Suprapubic skin (tissue), 4 donors: ENCODE data around the gene FCGBP. TPM values are rescaled to one million over a fixed set of nuclear protein-coding genes. Genes with fewer than 3 reads are reported as not detected.
"Not testable (repeated sequence)": the region's sequence is repeated elsewhere in the genome, so short reads cannot be mapped to it uniquely, and the experiment has no call there.

Experiments
- DNase-seq, 2 donors: peaks; one replicate each; pipeline ENCODE4 v3.0.0-alpha.2; 2019; ENCODE audit warnings: low spot score in 2 of 2
- H3K27ac ChIP-seq: fragments of 200-600 bp; sonication (generic); one replicate; pipeline ENCODE4 v1.5.1; 2019
- H3K27me3 ChIP-seq: fragments of 200-600 bp; sonication (generic); one replicate; pipeline ENCODE4 v1.5.1; 2019
- H3K36me3 ChIP-seq: fragments of 200-600 bp; sonication (generic); one replicate; pipeline ENCODE4 v1.5.1; 2019
- H3K4me1 ChIP-seq: fragments of 200-600 bp; sonication (generic); one replicate; pipeline ENCODE4 v1.5.1; 2019
- H3K4me3 ChIP-seq: fragments of 200-600 bp; sonication (generic); one replicate; pipeline ENCODE4 v1.5.1; 2019; ENCODE audit warnings: mild to moderate bottlenecking
- H3K9me3 ChIP-seq: fragments of 200-600 bp; sonication (generic); one replicate; pipeline ENCODE4 v1.5.1; 2019
- CTCF ChIP-seq, 2 donors: fragments of 200-600 bp in 1 of 2; fragments of 450-650 bp in 1 of 2; sonication (generic) in 1 of 2; IDR thresholded peaks; one replicate each; pipeline ENCODE4 v1.5.1; 2016 to 2019; ENCODE audit warnings: antibody characterized with exemption in 2 of 2, mild to moderate bottlenecking in 1 of 2, moderate library complexity in 1 of 2
- EP300 ChIP-seq: sonication (generic); formaldehyde crosslinking; IDR thresholded peaks from one replicate; pipeline ENCODE4 v1.6.1; 2017; ENCODE audit warnings: antibody characterized with exemption
- POLR2A ChIP-seq, 2 donors: fragments of 450-650 bp; IDR thresholded peaks; one replicate each; pipeline ENCODE4 v1.6.1; 2017; ENCODE audit warnings: antibody characterized with exemption in 2 of 2, mild to moderate bottlenecking in 2 of 2, moderate library complexity in 2 of 2
- POLR2AphosphoS5 ChIP-seq, 3 donors: sonication (generic); formaldehyde crosslinking; IDR thresholded peaks; one replicate each; pipeline ENCODE4 v1.6.1; 2017; ENCODE audit warnings: antibody characterized with exemption in 3 of 3
- WGBS: methylation state at CpG from one replicate; pipeline ENCODE4 v1.1.5; 2018; 5-methylcytosine and 5-hydroxymethylcytosine counted together
- total RNA-seq, 4 donors: library from RNA; depleted of rRNA; stranded (reverse); fragments of >200 nt; gene quantifications; one replicate each; pipeline ENCODE4 v1.1.0, GENCODE V29; 2016

FCGBP gene
- total RNA-seq, 4 donors from 2014 or later, result 114 to 314 (median 246) TPM

DNA sequence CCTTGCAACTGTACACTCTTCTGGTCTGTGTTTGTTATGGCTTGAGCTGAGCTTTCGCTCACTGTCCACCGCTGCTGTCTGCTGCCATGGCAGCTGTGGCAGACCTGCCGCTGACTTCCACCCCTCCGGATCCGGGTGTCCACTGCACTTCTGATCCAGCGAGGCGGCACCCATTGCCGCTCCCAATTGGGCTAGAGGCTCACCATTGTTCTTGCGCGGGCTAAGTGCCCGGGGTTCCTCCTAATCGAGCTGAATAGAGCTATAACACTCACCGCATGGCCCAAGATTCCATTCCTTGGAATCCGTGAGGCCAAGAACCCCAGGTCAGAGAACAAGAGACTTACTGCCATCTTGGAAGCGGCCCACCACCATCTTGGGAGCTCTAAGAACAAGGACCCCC, 34.4 kb upstream of the FCGBP start:
- WGBS, result 95% methylated on average over 15 of the region's 15 CpGs
- Histone ChIP-seq H3K27me3 (no peaks in the 10 kb centered on the region), H3K27ac (no peak overlapping the region), H3K4me3 (no peak overlapping the region), H3K9me3 (no peaks in the 10 kb centered on the region), H3K4me1 (peaks cover 23% of the 10 kb centered on the region), H3K36me3 (peaks cover 9% of the 10 kb centered on the region)
- no peak for DNase-seq
- TF ChIP-seq EP300, result no peak
- no peak for TF ChIP-seq POLR2AphosphoS5 (IDR thresholded peaks at IDR 0.05)
- no peak for TF ChIP-seq CTCF (IDR thresholded peaks at IDR 0.05)
- TF ChIP-seq POLR2A (IDR thresholded peaks at IDR 0.05), result no peak

DNA sequence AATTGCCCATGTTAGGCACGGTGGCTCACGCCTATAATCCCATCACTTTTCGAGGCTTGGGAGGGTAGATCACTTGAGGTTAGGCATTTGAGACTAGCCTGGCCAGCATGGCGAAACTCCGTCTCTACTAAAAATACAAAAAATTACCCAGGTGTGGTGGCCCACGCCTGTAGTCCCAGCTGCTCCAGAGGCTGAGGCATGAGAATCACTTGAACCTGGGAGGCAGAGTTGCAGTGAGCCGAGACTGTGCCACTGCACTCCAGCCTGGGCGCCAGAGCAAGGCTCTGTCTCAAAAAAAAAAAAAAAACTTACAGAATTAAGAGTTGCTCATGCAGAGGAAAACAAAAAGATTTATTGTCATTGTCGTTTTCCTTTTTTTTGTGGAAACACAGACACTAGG, 33.1 kb upstream of the FCGBP start:
- Histone ChIP-seq H3K9me3 (no peaks in the 10 kb centered on the region), H3K4me1 (peaks cover 23% of the 10 kb centered on the region), H3K4me3 (no peak overlapping the region), H3K27ac (no peak overlapping the region), H3K36me3 (peaks cover 3% of the 10 kb centered on the region), H3K27me3 (no peaks in the 10 kb centered on the region)
- DNase-seq, result no peak
- WGBS, result 81% methylated on average over 9 of the region's 9 CpGs
- TF ChIP-seq POLR2A (IDR thresholded peaks at IDR 0.05) (no peak), EP300 (no peak), POLR2AphosphoS5 (IDR thresholded peaks at IDR 0.05) (no peak), CTCF (IDR thresholded peaks at IDR 0.05) (no peak)

GRCh38 chr19:39966617-39967016, 32.2 kb upstream of the FCGBP start:
- H3K27me3 ChIP-seq, result no peaks in the 10 kb centered on the region
- no peak for TF ChIP-seq POLR2AphosphoS5 (IDR thresholded peaks at IDR 0.05)
- TF ChIP-seq POLR2A (IDR thresholded peaks at IDR 0.05), result no peak
- no peak for TF ChIP-seq EP300
- TF ChIP-seq CTCF (IDR thresholded peaks at IDR 0.05), result no peak
- H3K4me1 ChIP-seq, result peaks cover 13% of the 10 kb centered on the region
- no peaks in the 10 kb centered on the region for H3K9me3 ChIP-seq
- DNase-seq, result no peak
- H3K27ac ChIP-seq, result no peak overlapping the region
- WGBS, result 88% methylated on average over 6 of the region's 6 CpGs
- no peak overlapping the region for H3K4me3 ChIP-seq
- no peaks in the 10 kb centered on the region for H3K36me3 ChIP-seq

DNA sequence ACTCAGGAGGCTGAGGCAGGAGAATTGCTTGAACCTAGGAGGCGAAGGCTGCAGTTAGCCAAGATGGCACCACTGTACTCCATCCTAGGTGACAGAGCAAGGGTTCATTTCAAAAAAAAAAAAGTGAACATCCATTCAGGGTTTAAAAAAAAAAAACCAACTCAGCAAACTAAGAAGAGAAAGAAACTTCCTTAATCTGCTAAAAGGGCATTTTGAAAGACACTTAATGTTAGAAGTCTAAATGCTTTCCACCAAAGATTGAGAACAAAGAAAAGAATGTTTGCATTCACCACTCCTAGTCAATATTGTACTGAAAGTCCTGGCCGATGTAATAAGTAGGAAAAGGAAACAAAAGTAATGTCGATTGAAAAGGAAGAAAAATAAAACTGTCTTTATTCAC, 29.5 kb upstream of the FCGBP start:
- Histone ChIP-seq H3K27me3 (no peaks in the 10 kb centered on the region), H3K27ac (no peak overlapping the region), H3K9me3 (no peaks in the 10 kb centered on the region), H3K4me3 (no peak overlapping the region), H3K36me3 (no peaks in the 10 kb centered on the region), H3K4me1 (no peaks in the 10 kb centered on the region)
- no peak for DNase-seq
- 89% methylated on average over 3 of the region's 3 CpGs for WGBS
- TF ChIP-seq POLR2AphosphoS5 (IDR thresholded peaks at IDR 0.05), result no peak
- TF ChIP-seq EP300, result no peak
- no peak for TF ChIP-seq POLR2A (IDR thresholded peaks at IDR 0.05)
- no peak for TF ChIP-seq CTCF (IDR thresholded peaks at IDR 0.05)

- 63% methylated on average over 11 of the region's 13 CpGs for WGBS
Observed at GRCh38 chr19:39959407-39959806, 25.0 kb upstream of the FCGBP start.

GRCh38 chr19:39958942-39959341, 24.5 kb upstream of the FCGBP start:
- H3K4me1 ChIP-seq, H3K9me3 ChIP-seq, H3K4me3 ChIP-seq, DNase-seq, H3K36me3 ChIP-seq, H3K27ac ChIP-seq, H3K27me3 ChIP-seq: not testable (repeated sequence)
- WGBS, result 76% methylated on average over 3 of the region's 3 CpGs

More at GRCh38 chr19:39959407-39959806, 25.0 kb upstream of the FCGBP start:
- H3K9me3 ChIP-seq, H3K4me1 ChIP-seq, H3K36me3 ChIP-seq, H3K27me3 ChIP-seq, DNase-seq, H3K27ac ChIP-seq, H3K4me3 ChIP-seq: not testable (repeated sequence)

DNA sequence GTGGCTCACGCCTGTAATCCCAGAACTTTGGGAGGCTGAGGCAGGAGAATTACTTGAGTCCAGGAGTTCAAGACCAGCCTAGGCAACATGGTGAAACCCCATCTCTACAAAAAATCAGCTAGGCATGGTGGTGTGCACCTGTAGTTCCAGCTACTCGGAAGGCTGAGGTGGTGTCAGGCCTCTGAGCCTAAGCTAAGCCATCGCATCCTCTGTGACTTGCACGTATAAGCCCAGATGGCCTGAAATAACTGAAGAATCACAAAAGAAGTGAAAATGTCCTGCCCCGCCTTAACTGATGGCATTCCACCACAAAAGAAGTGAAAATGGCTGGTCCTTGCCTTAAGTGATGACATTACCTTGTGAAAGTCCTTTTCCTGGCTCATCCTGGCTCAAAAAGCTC, 23.5 kb upstream of the FCGBP start:
- 91% methylated on average over 5 of the region's 5 CpGs for WGBS
- H3K4me1 ChIP-seq, H3K36me3 ChIP-seq: not testable (repeated sequence)

More for the DNA sequence above, 23.5 kb upstream of the FCGBP start:
- not testable (repeated sequence) for H3K27ac ChIP-seq, DNase-seq, H3K4me3 ChIP-seq, H3K27me3 ChIP-seq, H3K9me3 ChIP-seq
